Muscle of leg (tissue), 11 donors: ENCODE measurements around the gene CALHM6. TPM values are rescaled to one million over a fixed set of nuclear protein-coding genes. Genes with fewer than 3 reads are reported as not detected.

Source experiments
- DNase-seq: peaks from one replicate; pipeline ENCODE4 v3.0.0; 2013
- H3K27ac ChIP-seq: one replicate; pipeline ENCODE4 v1.5.1; 2013; ENCODE audit warnings: mild to moderate bottlenecking, low read length, control low read depth
- H3K27me3 ChIP-seq: one replicate; pipeline ENCODE4 v1.6.1; 2013; ENCODE audit warnings: low read length; ENCODE audit not compliant: control insufficient read depth, insufficient read depth
- H3K36me3 ChIP-seq: one replicate; pipeline ENCODE4 v1.6.1; 2013; ENCODE audit warnings: low read length; ENCODE audit not compliant: control insufficient read depth, insufficient read depth
- H3K4me1 ChIP-seq: one replicate; pipeline ENCODE4 v1.6.1; 2013; ENCODE audit warnings: low read length; ENCODE audit not compliant: control insufficient read depth, insufficient read depth
- H3K4me3 ChIP-seq: one replicate; pipeline ENCODE4 v1.5.1; 2013; ENCODE audit warnings: low read length, control low read depth
- H3K9me3 ChIP-seq: replicated peaks from 2 replicates; pipeline ENCODE4 v1.6.1; 2013; ENCODE audit warnings: low read depth, low read length; ENCODE audit not compliant: control insufficient read depth
- WGBS: methylation state at CpG from one replicate; pipeline ENCODE4 v1.1.5; 2013; ENCODE audit warnings: missing lambda C conversion rate; ENCODE audit not compliant: insufficient coverage; 5-methylcytosine and 5-hydroxymethylcytosine counted together
- polyA plus RNA-seq, 8 donors: library from polyadenylated mRNA; unstranded; fragments of 120-200 nt; gene quantifications; one replicate each; pipeline versions ENCODE4 v1.2.1 to v1.2.3, GENCODE V29; 2013; ENCODE audit warnings: inconsistent platforms in 1 of 8, low replicate concordance in 1 of 8; ENCODE audit not compliant: insufficient read length in 8 of 8, insufficient read depth in 1 of 8
- total RNA-seq: library from RNA; stranded (reverse); fragments of 120-200 nt; gene quantifications from one replicate; pipeline ENCODE4 v1.2.4, GENCODE V29; 2013

Gene CALHM6
- total and polyA plus RNA-seq, 9 donors: 1.8 to 5.3 (median 3.8) TPM

DNA sequence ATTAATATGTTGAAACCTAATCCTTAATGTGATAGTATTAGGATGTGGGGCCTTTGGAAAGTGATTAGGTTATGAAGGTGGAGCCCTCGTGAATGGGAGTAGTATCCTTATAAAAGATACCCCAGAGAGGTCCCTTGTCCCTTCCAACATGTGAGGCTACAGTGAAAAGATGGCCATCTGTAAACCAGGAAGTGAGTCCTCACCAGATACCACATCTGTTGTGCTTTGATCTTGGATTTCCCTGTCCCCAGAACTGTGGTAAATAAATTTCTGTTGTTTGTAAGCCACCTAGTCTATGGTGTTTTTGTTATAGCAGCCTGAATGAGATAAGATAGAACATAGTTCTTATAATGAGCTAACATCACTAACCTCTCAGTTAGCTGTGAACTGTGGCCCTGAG is 16.6 kb upstream of the CALHM6 start:
- Histone ChIP-seq H3K27me3 (no peaks in the 10 kb centered on the region), H3K9me3 (no peaks in the 10 kb centered on the region), H3K4me3 (no peak overlapping the region), H3K4me1 (no peaks in the 10 kb centered on the region), H3K36me3 (no peaks in the 10 kb centered on the region), H3K27ac (no peak overlapping the region)
- no CpG with 5 or more reads among the region's 1 CpG for WGBS
- DNase-seq: no peak

DNA sequence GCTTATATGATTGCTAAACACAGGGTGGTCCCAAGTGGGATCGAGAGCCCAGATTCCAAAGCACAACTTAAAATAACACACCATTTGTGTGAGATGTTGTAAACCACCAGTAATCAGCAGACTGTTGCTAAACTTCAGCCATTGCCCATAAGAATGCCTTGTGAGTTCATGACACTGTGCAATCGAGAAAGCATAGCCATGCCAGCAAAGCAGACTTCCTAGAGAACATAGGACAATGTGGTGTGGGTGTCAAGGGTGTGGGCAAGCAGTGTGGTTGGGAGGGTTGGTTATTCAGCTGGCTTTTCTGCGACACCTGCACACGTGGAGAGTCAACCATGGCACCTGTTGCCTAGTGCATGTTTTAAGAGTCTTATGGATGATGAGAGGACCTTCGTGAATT is 16.1 kb upstream of the CALHM6 start:
- H3K27me3 ChIP-seq: no peaks in the 10 kb centered on the region
- no peaks in the 10 kb centered on the region for H3K36me3 ChIP-seq
- H3K9me3 ChIP-seq: no peaks in the 10 kb centered on the region
- no peak overlapping the region for H3K27ac ChIP-seq
- DNase-seq: no peak
- H3K4me1 ChIP-seq: no peaks in the 10 kb centered on the region
- H3K4me3 ChIP-seq: no peak overlapping the region
- WGBS: 40% methylated on average over 2 of the region's 5 CpGs

DNA sequence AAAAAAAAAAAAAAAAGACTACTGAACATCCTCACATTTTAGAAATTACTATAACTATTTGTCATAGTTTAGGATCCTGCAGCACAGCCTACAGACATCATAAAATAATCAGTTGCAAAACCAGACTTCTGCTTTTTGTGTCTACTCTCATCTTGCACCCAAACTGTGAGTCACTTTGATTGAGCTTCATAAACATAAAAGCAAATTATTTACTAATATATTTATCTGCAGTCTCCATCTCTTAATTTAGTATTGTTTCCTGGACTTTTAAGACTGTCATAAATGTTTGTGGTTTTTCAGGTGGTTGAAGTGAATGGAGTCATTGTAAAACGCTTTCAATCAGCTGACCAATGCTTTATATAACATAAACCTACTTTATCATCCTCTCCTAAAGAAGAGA is 14.8 kb upstream of the CALHM6 start:
- no peaks in the 10 kb centered on the region for H3K36me3 ChIP-seq
- no peak overlapping the region for H3K4me3 ChIP-seq
- no peaks in the 10 kb centered on the region for H3K4me1 ChIP-seq
- WGBS: no CpG with 5 or more reads among the region's 1 CpG
- H3K27me3 ChIP-seq: no peaks in the 10 kb centered on the region
- no peak for DNase-seq
- no peaks in the 10 kb centered on the region for H3K9me3 ChIP-seq
- no peak overlapping the region for H3K27ac ChIP-seq

DNA sequence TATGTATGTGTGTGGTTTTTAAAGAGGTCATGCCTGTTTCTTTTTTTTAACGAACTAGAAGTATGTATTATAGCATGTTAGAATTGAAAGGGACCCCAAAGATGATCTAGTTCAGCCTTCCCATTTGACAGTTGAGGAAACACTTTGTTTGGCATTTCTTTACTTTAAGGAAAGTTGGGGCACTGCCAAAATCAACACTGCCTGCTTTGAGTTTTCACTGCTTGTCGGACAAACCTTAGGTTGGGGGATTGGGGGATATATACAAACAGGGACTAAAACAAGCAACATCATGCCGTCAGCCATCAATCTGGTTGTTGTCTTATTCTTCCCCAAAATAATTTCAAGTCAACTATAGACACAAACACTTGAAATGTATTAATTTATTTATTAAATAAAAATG is 14.1 kb upstream of the CALHM6 start:
- H3K27ac ChIP-seq: no peak overlapping the region
- WGBS: 100% methylated on average over 1 of the region's 3 CpGs
- H3K4me1 ChIP-seq: no peaks in the 10 kb centered on the region

DNA sequence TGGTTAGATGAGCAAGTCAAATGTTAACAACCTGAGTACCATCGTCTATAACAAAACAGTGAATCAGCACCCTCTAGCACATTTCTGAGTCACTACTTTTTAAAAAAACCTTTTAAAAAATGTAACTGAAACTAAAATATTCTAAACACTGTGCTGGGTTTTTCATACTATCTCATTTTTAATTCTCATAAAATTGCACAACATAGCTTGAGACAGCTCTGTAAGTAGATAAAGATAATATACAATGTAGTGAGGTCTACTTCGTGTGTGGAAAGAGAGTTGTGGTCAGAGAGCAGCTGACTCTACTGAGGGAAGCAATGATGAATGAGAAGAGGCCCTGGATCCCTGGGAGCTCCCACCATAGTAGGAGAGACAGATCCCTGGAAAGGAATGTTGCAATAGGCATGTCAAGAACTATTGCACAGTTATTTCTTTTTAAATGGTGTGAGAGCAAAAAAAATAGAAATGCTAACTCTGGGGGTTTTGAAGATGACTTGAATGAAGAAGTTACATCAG is 13.6 kb upstream of the CALHM6 start:
- H3K4me1 ChIP-seq: no peaks in the 10 kb centered on the region
- no peaks in the 10 kb centered on the region for H3K9me3 ChIP-seq
- no peaks in the 10 kb centered on the region for H3K27me3 ChIP-seq
- 20% methylated on average over 1 of the region's 2 CpGs for WGBS
- H3K36me3 ChIP-seq: no peaks in the 10 kb centered on the region
- no peak overlapping the region for H3K4me3 ChIP-seq
- DNase-seq: peak; percentile 49
- H3K27ac ChIP-seq: no peak overlapping the region

More for the DNA sequence above, 14.1 kb upstream of the CALHM6 start:
- H3K4me3 ChIP-seq: no peak overlapping the region
- no peaks in the 10 kb centered on the region for H3K9me3 ChIP-seq
- no peaks in the 10 kb centered on the region for H3K27me3 ChIP-seq
- DNase-seq: no peak
- no peaks in the 10 kb centered on the region for H3K36me3 ChIP-seq

DNA sequence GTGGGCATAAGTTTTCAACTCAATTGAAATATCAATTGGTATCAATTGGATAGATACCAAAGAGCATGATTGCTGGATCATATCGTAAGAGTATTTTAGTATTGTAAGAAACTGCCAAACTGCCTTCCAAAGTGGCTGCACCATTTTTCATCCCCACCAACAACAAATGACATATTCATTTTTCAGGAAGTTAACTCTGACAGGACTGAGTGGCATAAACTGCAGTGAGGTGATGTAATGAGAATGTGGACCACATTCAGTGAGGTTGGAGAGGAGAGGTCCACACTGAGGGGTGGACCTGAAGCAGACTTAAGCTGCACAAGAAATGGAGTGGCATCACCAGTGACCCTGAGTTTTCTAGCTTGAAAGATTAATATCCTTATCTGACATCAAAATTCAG is 11.6 kb upstream of the CALHM6 start:
- Histone ChIP-seq H3K4me3 (no peak overlapping the region), H3K27me3 (no peaks in the 10 kb centered on the region), H3K9me3 (no peaks in the 10 kb centered on the region), H3K4me1 (no peaks in the 10 kb centered on the region), H3K27ac (no peak overlapping the region), H3K36me3 (no peaks in the 10 kb centered on the region)
- WGBS: no CpG with 5 or more reads among the region's 1 CpG
- DNase-seq: no peak

DNA sequence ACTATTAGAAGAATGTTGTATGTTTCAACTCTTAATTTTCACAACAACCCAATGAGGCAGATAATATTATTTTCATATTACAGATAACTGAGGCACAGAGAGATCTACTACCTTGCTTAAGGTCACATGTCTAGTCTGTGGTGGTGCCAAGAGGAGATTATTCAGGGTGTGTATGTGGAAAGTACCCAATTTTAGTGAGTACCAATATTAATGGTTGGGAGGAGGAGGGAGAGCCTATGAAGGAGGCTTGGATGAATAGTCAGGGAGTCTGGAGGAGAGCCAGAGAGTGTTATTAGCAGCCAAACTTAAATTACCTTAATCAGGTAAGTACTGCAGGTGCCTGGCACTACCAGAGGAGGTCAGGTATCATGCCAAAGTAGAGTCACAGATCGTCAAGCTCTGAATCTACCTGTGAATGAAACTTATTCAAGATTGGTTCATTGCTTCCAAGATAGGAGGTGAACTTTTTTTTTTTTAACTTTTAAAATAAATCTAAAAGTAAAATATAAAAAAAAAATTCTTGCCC is 10.9 kb upstream of the CALHM6 start:
- H3K27me3 ChIP-seq: no peaks in the 10 kb centered on the region
- H3K4me1 ChIP-seq: no peaks in the 10 kb centered on the region
- DNase-seq: no peak
- H3K36me3 ChIP-seq: no peaks in the 10 kb centered on the region
- no CpG with 5 or more reads among the region's 1 CpG for WGBS
- no peaks in the 10 kb centered on the region for H3K9me3 ChIP-seq
- no peak overlapping the region for H3K4me3 ChIP-seq
- H3K27ac ChIP-seq: no peak overlapping the region

DNA sequence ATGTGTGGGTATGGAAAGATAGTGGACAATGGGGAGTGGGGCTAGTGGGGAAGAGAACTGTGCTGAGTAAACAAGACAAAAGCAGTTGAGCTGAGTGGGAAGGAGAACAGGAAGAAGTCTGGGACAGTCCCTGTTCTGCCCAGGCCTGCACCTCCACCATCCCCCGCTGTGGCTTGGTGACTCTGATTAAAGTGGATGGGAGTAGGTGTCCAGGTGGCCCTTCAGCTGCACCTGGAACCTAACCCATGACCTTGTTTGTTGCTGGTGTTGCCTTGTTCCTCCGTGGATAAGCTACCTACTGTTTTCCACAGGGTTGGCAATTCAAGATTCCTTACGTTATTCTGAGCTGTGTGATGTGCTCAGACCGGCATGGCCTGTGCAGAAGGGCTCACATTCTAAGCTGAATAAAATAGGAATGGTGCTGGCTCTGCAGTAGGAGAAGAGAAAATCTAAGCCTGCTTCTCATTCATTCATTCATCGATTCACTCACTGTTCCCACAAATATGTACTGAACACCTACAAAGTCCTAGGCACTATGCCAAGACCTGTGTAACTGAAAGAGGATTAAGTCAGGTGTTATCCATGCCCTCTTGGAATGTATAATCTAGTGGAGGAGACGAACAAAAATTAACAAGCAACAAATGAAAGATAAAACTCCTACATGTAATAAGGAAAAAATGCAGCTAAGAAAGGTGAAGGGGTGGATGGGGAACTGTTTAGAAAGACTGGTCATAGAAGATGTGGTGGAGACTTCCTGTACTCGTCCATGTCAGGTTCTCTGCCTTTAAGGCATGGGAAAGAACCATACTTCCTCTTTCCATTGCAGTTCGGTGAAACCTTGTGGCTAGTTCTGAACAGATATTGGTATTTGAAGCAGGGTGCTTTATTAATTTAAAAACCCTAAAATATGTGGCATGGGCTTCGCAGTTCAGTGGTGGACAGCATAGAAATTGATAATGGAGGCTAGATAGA is 10.1 kb upstream of the CALHM6 start:
- DNase-seq: peak; percentile 52
- Histone ChIP-seq H3K9me3 (no peaks in the 10 kb centered on the region), H3K27ac (no peak overlapping the region), H3K4me3 (no peak overlapping the region), H3K36me3 (no peaks in the 10 kb centered on the region), H3K27me3 (no peaks in the 10 kb centered on the region), H3K4me1 (no peaks in the 10 kb centered on the region)
- WGBS: 67% methylated on average over 3 of the region's 9 CpGs

DNA sequence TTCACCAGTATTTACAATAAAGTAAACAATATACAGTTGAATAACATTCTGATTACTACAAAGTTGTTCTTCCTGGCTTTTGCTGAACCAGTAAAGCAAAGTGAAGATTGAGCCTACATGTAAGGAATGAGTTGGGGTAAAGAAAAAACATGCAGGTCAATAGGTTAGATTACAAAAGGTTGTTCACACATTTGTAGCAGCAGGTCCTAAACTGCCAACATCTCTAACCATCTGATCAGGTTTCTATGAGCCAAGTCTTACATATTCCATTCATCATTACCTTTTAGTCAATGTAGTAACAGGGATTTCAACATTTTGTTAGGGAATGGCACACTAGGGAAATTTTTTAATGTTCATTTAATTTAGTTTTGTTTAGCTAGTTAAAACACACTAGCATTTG is 9.3 kb upstream of the CALHM6 start:
- Histone ChIP-seq H3K36me3 (no peaks in the 10 kb centered on the region), H3K27ac (no peak overlapping the region), H3K27me3 (no peaks in the 10 kb centered on the region), H3K4me1 (no peaks in the 10 kb centered on the region), H3K4me3 (no peak overlapping the region), H3K9me3 (no peaks in the 10 kb centered on the region)
- no peak for DNase-seq

DNA sequence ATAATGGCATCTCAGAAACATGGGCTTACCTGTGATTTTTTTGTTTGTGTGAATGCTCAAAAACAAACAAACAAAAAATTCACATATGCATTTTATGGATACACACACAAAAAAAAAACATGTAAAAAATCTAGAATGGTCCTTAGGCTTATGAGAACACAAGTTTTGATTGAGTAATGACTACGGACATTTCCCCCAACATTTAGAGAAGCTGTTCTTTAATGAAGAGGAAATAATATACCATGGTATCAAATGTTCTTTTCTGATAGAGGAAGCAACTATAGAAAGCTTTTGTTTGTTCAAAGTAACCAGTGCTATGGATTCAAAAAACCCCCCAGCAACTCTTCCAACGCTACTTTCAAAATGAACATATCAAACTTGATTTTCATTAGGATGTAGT is 8.6 kb upstream of the CALHM6 start:
- Histone ChIP-seq H3K27me3 (no peaks in the 10 kb centered on the region), H3K9me3 (no peaks in the 10 kb centered on the region), H3K36me3 (no peaks in the 10 kb centered on the region), H3K27ac (no peak overlapping the region), H3K4me1 (no peaks in the 10 kb centered on the region), H3K4me3 (no peak overlapping the region)
- WGBS: no CpG with 5 or more reads among the region's 2 CpGs
- no peak for DNase-seq
